Mucosa of gallbladder (tissue), 1 donor: ENCODE data around the gene TEX14. TPM values are rescaled to one million over a fixed set of nuclear protein-coding genes. Genes with fewer than 3 reads are reported as not detected.
A peak's percentile ranks its signal among the peaks of the same experiment; 100 is the strongest.
"Not testable (repeated sequence)": the region's sequence is repeated elsewhere in the genome, so short reads cannot be mapped to it uniquely, and the experiment has no call there.

Experiments used
- DNase-seq: peaks from one replicate; pipeline ENCODE4 v3.0.0-alpha.2; 2020; ENCODE audit warnings: low spot score
- total RNA-seq: library from RNA; stranded (reverse); gene quantifications from one replicate; pipeline ENCODE4 v1.2.1, GENCODE V29; 2021
- donor health status: DM: no; HTN: no; CAD: no.

TEX14 gene
- total RNA-seq, 1 donor from 2014 or later, result 0.32 TPM

DNA sequence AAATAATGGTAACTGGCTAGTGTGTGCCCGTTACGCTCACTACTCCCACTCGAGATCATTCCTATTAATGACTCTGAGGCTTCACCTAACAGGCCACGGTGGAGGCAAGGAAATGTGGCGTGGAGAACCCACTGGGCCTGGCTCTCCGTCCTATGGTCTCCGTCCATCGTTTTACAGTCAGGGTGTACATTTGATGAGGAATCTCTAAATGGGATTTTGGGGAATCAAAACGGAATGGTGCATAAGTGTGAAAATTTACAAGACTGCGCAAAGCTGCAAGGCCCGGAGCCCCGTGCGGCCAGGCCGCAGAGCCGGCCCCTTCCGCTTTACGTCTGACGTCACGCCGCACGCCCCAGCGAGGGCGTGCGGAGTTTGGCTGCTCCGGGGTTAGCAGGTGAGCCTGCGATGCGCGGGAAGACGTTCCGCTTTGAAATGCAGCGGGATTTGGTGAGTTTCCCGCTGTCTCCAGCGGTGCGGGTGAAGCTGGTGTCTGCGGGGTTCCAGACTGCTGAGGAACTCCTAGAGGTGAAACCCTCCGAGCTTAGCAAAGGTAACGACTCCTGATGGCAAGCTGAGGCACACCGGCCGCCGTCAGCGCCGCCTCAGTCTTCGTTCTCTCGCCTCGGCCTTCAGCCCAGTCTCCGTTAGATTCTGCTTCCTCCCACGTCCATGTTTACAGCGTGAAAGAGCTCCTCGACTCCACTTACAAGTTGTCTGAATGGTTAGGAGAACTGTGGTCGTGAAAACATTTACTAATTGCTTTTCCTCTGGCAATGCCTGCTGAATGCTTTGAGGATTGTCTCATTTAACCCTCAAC is 602 bp upstream of the TEX14 start, which contains the start of gene RAD51C:
TSS of gene RAD51C (plus strand) at position 364 of the 817 bp plus-strand sequence. CDS start at position 406, 42 bp downstream.
- DNase-seq, result peak; percentile 85

DNA sequence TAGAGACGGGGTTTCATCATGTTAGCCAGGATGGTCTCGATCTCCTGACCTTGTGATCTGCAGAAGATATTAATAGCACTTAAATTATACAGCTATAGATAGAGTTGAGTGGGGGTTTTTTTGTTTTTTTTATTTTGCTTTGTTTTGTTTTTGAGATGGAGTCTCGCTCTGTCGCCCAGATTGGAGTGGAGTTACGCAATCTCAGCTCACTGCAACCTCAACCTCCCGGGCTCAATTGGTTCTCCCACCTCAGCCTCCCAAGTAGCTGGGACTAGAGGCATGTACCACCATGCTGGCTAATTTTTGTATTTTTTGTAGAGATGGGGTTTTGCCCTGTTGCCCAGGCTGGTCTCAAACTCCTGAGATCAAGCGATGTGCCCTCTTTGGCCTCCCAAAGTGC is 1.8 kb downstream of the TEX14 start:
- not testable (repeated sequence) for DNase-seq

DNA sequence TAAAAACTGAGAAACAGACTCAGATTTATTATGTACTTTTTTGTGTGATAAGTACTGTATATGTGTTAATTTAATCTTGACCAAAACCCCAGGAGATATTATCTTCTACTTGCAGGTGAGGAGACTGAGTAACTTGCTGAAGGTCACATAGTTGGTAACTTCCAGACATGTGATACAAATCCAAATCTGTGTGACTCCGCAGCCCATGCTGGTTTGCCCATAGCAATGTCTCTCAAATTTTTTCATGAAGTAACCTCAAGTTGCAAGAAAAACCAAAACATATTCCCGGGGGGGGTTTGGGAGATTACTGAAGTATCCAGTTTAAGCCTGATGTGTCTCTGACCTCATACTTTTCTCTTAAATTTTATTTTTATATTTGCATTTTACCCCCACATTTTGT is 3.3 kb downstream of the TEX14 start:
- DNase-seq, result no peak

DNA sequence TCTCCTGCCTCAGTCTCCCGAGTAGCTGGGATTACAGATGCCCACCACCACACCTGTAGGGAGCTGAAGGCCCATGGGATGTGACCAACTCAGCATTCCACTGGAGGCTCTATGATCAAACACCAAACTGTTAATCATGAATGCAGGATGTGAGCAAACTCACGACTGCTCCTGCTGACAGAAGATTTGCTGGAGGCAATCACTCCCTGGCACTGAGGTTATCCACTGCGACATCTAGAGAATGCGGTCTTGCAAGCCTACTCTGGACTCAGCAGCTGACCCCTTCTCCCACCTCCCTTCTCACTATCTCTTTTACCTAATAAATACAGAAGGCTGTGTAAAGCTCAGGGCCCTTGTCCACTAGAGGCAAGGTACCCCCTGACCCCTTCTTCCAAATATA is 4.9 kb downstream of the TEX14 start:
- DNase-seq, result no peak

DNA sequence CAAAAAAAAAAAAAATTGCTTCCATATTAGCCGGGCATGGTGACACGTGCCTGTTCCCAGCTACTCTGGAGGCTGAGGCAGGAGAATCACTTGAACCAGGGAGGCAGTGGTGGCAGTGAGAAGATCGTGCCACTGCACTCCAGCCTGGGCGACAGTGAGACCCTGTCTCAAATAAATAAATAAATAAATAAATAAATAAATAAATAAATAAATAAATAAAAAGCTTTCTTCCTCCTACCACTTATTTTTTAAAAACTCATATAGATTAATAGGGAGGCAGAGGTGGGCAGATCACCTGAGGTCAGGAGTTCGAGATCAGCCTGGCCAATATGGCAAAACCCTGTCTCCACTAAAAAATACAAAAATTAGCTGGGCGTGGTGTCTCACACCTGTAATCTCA is 7.4 kb downstream of the TEX14 start:
- not testable (repeated sequence) for DNase-seq

DNA sequence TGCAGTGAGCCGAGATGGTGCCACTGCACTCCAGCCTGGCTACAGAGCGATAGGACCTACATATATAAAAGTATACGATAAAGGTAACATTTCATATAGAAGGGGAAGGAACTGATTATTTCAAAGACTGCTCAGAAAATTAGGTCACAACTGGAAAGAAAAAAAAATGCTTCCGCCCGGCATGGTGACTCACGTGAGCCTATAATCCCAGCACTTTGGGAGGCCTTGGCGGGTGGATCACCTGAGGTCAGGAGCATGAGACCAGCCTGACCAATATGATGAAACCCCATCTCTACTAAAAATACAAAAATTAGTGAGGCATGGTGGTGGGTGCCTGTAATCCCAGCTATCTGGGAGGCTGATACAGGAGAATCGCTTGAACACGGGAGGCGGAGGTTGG is 7.8 kb downstream of the TEX14 start:
- no peak for DNase-seq

DNA sequence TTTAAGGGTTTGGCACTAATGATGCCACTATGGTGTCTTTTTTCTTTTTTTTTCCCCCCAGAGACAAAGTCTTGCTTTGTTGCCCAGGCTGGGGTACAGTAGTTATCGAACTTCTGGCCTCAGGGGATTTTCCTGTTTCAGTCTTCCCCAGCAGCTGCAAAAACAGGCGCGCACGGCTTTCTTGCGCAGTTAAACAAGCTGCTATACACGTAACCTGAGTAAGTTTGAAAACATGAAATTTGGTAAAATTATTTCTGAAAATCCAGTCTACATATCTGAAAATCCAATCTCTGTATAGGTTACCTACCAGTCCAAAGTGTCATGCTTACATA is 11.8 kb downstream of the TEX14 start:
- DNase-seq, result no peak

DNA sequence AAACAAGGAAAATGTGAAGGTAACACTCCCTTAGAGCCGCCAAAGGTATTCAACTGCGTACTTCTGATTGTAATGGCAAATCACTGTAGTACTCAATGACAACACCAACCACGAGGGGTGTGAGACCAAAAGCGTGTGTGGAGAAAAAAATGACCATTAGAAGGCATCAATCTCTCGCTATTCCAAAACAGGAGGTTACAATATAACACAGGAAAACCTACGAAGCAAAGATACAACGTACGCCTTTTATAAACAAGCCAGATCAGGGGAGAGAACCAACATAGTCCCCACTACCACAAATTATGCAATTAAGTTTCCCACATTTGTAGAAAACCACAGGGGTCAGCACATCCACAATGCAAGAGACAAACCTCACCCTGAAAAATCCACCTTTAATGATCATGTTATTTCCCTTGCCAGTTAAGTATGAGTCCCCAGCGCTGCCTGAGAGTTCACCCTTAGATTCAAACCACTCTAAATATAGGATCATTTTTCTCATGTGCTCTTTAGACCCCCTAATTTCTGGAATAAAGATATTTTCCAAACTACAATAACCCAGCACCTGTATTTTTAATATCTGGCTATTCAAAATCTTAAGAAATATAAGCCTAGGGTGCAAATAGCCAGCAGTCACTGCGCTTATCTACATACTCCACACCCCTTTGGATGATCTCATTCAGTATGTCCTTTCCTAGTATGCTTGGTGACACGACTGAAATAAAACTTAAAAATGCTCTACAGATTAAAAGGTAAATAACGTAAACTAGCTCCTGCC is 12.4 kb downstream of the TEX14 start:
- no peak for DNase-seq

DNA sequence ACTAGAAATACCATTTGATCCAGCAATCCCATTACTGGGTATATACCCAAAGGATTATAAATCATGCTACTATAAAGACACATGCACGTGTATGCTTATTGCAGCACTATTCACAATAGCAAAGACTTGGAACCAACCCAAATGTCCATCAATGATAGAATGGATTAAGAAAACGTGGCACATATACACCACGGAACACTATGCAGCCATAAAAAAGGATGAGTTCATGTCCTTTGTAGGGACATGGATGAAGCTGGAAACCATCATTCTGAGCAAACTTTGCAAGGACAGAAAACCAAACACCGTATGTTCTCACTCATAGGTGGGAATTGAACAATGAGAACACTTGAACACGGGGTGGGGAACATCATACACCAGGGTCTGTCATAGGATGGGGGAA is 13.6 kb downstream of the TEX14 start:
- DNase-seq, result not testable (repeated sequence)

DNA sequence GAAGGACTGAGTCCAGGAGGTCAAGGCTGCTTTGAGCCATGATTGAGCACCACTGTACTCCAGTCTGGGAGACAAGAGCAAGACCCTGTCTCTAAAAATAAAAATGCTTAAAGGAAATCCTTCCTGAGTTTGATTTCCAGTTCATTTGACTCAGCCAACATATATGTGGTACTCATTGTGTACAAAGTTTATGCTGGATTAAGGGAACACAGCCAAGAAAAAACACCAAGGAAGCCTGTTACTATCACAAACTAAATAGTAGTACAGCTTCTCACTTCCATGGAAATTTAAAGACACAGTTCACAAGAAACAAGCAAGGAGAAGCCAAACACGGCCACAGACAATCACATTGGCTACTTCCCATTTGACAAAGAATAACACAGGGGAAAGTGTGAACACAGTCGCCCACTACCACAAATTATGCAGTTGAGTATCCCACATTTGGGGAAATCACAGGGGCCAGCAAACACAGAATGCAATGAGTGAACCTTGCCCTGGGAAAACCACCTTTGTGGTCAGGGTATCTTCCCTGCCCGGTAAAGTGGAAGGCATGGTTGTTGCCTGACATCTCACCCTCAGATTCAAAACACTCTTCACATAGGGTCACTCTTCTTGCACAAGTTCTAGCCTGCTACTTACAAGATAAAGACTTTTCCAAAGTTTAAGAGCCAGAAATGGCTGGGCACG is 14.5 kb downstream of the TEX14 start:
- DNase-seq, result no peak

DNA sequence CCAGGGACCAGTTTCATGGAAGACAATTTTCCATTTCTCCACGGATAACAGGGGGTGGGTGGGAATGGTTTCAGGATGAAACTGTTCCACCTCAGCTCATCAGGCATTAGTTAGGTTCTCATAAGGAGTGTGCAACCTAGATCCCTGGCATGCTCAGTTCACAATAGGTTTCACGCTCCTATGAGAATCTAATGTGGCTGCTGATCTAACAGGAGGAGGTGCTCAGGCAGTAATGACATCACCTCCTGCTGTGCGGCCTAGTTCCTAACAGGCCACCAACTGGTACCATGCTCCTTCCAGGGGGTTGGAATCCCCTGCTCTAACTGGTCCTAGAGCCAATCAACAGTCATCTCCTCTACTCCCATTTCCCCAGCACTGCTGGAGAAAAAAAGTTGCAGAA is 19.9 kb downstream of the TEX14 start:
- DNase-seq, result no peak

DNA sequence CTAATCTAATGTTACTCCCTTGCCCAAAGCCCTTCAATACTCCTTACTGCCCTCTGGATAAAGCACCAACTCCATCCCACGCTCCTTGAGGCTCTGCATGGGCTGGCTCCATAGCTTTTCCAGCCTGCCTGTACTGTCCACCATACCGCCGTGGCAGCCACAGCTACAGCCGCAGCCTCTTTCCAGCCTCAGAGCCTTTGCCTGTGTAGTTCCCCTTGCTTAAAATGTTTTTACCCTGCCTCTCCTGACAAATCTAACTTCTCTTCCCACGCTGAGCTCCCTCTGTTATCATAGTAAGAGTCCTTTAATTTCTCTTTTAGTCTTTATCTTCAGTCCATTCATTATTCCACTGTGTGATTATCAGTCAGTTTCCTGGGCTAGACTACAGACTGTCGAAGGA is 22.0 kb downstream of the TEX14 start:
- no peak for DNase-seq

DNA sequence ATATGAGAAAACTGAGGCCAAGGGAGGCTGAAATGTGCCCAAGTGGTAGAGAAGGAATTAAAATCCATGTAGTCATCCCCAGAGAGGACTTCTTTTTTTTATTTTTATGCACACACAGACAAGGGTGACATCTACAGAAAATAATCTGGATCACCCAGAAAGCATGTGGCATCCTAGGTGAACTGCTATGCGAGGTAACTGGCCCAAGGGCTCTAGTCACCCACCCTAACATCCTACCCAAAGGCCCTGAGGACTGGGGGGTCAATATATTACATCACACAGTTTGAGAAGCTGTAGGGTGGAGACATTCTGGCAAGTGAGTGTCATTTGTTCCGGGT is 23.3 kb downstream of the TEX14 start:
- DNase-seq, result no peak

DNA sequence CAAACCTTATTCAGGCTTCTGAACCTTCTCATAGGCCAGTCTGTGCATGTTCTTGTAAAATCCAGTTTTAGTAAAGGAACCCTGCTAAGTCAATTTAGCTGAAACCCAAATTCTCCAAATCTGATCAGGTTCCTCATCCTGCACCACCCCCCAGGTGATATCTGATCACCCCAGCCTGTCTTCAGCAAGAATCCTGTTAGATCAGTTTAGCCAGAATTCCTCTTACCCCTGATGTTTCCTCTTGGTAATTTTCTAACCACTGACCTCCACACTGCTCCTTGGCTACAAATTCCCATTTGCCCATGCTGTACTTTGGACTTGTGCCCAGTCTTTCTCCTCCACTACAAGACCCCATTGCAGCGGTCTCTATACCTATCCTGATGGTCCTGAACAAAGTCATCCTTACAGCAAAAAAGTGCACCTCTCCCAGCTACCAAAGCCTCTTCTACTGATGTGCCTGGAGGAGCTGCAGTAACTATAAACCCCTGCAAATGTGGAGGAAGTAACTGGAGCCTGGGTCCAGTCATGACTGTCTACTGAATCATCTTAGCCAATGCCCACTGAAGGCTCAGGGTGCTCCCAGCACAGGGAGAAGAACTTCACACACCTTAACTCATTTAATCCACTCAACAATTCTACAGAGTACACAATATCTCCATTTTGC is 23.8 kb downstream of the TEX14 start:
- DNase-seq, result no peak

DNA sequence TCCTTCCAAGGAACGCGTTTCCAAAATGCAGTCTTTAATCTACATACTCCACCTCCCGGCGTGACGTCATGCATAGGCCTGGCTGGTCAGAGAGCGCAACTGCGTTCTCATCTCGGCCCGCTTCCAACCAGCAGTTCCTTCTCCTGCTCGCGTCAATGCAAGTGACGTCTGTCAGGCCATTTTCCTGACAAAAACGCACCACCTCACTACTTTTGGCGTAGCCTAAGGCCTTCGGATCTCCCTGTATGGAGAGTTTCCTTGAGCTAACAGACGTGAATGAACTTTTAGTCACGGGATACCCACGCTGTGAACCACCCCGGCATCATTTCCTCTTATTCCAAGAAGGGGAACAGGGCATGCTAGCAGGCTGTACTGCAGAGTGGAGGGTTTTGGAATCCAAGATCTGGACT is 25.0 kb downstream of the TEX14 start:
- peak; percentile 69 for DNase-seq

DNA sequence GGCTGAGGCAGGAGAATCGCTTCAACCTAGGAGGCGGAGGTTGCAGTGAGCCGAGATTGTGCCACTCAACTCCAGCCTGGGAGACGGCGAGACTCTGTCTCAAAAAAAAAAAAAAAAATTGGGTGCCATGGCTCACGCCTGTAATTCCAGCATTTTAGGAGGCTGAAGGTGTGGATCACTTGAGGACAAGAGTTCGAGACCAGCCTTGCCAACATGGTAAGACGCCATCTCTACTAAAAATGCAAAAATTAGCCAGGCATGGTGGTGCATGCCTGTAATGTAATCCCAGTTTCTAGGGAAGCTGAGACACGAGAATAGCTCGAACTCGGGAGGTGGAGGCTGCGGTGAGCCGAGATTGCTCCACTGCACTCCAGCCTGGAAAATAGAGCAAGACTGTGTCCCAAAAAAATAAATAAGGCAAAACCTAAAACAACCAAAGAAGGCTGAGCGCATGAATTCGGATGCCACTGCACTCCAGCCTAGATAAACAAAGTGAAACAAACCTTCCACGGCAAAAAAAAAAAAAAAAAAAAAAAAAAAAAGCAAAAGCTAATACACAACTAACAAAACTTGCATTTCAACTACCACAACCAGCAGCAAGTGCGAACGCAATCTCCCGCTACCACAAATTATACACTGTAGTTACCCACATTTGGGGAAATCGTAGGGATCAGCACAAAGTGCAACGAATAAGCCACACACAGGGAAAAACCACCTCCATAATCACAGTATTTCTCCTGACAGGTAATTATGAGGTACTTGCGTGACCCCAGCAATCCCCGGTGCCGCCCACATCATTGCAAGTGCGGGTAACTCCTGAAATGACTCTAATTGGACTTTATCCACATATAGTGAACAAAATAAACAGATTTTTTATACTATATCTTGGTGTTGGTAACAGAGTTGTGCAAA is 25.6 kb downstream of the TEX14 start:
- no peak for DNase-seq

DNA sequence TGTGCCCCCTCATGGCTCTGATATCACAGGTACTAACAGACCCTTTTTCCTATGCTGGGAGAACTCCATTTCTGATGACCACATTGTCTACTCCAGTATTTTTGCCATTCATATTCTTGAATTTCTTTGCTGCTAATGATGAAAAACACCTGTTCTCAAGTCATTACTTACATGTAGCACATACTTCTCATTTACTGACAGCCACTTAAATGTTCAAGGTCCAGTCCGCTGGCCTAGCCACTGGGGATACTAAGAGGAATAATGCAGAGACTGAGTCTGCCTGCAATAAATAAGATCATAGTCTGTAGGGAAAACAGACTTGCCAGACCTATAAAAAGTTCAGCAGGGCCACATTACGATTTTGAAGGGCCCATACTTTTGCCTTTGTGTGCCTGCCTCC is 27.5 kb downstream of the TEX14 start:
- DNase-seq, result no peak

DNA sequence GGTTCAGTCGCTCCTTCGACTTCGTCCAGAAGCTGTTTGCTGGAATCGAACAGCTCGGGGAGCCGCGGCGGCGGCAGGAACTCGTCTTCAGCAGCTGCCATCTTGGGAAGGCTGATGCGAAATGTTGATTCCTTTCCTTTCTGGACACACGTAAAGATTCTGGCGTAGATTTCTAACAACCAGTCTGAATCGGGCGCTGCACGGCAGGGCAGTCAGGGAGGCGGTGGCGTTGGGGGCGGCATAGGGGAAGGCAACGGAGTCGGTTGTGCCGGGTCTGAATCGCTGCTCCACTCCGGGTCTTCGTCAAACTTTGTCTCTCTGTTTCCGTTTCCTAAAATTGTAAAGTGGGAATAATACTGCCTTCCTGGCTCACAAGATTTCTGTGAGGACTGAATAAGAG is 30.3 kb downstream of the TEX14 start:
- DNase-seq, result no peak

DNA sequence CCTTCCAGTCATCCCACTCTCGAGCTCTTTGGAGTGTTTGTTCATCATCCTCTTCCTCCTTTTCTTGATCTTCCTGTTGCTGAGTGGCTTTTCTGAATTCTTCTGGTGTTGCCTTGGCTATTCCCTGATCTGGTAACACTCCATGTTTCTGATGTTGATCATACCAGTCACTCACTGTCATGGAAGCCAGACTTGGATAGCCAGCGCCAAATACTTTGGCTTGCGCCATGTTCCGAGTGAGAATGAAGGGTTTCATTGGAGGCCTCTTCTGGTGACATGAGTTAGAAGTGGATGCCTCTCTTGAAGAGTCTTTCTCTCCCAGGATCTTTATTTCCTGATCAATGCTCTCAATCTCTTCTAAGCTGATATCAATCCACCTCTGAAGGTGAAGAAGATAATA is 31.2 kb downstream of the TEX14 start:
- no peak for DNase-seq

DNA sequence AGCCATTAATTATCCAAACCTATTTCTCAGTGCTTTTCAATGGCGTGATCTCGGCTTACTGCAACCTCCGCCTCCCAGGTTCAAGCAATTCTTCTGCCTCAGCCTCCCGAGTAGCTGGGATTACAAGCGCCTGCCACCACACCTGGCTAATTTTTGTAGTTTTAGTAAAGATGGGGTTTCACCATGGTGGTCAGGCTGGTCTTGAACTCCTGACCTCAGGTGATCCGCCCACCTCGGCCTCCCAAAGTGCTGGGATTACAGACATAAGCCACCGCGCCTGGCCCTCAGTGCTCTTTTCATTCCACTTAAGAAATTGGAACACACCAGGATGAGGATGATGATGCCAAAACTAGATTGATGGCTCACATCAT is 32.1 kb downstream of the TEX14 start:
- not testable (repeated sequence) for DNase-seq
